ENCODE results near the gene UBXN4.

The UBXN4 gene

DNA sequence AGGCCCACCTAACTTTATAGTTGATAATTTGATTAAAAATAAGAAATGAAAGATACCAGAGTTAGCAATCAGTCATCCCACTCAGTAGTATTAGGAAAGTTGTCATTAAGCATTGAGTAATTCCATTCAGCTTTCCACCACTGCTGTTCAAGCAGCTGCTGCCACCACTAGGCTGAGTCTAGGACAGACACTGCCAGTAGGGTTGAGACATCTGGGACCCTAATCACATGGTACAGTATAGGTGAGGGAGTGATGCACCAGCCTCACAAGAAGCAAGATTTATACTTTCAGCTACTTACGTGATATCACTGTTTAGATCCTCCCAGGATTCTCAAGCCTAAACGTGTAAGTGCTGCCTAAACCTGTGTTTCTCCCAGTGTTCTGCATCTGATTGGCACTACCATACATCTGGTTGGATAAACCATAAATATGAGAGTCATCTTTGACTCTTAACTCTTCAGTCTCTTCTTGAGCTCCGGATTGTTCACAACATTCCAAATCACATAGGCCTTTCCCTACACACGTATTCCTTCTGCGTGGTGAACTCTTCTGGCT lies 3.2 kb downstream of the UBXN4 start:
- Histone ChIP-seq H4K20me1 (ENCODE audit: insufficient read depth, low read length) (peaks cover 46% of the 10 kb centered on the region), H3K9me3 (ENCODE audit: insufficient read depth, low read length) (no peaks in the 10 kb centered on the region), H3K79me2 (ENCODE audit: low read length) (peaks cover 70% of the 10 kb centered on the region), H3K4me1 (ENCODE audit: low read length) (peaks cover 16% of the 10 kb centered on the region), H3K27ac (ENCODE audit: low read length) (no peak overlapping the region), H3K9ac (ENCODE audit: low read length) (no peak overlapping the region), H2AFZ (ENCODE audit: low read depth, low read length) (no peak overlapping the region), H3K4me3 (ENCODE audit: low read length) (no peak overlapping the region), H3K36me3 (replicated peaks; ENCODE audit: low read depth, low read length) (peaks cover 28% of the 10 kb centered on the region), H3K4me2 (ENCODE audit: low read length) (no peak overlapping the region), H3K27me3 (ENCODE audit: low read depth, low read length) (no peaks in the 10 kb centered on the region)
- TF ChIP-seq, protein P1, sequence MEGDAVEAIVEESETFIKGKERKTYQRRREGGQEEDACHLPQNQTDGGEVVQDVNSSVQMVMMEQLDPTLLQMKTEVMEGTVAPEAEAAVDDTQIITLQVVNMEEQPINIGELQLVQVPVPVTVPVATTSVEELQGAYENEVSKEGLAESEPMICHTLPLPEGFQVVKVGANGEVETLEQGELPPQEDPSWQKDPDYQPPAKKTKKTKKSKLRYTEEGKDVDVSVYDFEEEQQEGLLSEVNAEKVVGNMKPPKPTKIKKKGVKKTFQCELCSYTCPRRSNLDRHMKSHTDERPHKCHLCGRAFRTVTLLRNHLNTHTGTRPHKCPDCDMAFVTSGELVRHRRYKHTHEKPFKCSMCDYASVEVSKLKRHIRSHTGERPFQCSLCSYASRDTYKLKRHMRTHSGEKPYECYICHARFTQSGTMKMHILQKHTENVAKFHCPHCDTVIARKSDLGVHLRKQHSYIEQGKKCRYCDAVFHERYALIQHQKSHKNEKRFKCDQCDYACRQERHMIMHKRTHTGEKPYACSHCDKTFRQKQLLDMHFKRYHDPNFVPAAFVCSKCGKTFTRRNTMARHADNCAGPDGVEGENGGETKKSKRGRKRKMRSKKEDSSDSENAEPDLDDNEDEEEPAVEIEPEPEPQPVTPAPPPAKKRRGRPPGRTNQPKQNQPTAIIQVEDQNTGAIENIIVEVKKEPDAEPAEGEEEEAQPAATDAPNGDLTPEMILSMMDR (IDR thresholded peaks at IDR 0.05; ENCODE audit: low read depth, low read length): no peak; the same call in 1 of the 2 replicates
- TF ChIP-seq EZH2phosphoT487 (IDR thresholded peaks at IDR 0.05; ENCODE audit: low read depth): no peak

DNA sequence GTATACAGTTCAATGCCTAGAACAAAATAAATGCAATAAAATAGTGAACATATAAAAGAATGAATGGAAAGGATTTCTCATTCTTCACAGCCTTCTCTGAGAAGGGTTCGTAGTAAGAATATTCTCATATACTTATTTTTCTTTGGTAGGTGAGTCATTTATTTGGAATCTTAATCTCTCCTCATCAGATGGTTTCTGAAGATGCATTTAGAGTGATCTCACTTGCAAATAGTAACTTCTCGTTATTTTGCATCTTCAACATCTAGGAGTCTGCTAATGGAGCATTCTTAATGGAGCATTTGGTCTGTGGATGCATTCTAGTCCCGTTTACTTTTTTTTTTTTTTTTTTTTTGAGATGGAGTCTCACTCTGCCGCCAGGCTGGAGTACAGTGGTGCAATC lies 3.9 kb downstream of the UBXN4 start:
- no peak overlapping the region for H3K9ac ChIP-seq (ENCODE audit: low read length)
- no peaks in the 10 kb centered on the region for H3K27me3 ChIP-seq (ENCODE audit: low read depth, low read length)
- TF ChIP-seq, protein P1 (IDR thresholded peaks at IDR 0.05; ENCODE audit: low read depth, low read length): no peak
- no peak for TF ChIP-seq EZH2phosphoT487 (IDR thresholded peaks at IDR 0.05; ENCODE audit: low read depth)
- H2AFZ ChIP-seq (ENCODE audit: low read depth, low read length): no peak overlapping the region
- H3K79me2 ChIP-seq (ENCODE audit: low read length): peaks cover 73% of the 10 kb centered on the region
- H3K4me2 ChIP-seq (ENCODE audit: low read length): no peak overlapping the region
- peaks cover 46% of the 10 kb centered on the region for H4K20me1 ChIP-seq (ENCODE audit: insufficient read depth, low read length)
- no peak overlapping the region for H3K4me3 ChIP-seq (ENCODE audit: low read length)
- H3K9me3 ChIP-seq (ENCODE audit: insufficient read depth, low read length): no peaks in the 10 kb centered on the region
- peaks cover 16% of the 10 kb centered on the region for H3K4me1 ChIP-seq (ENCODE audit: low read length)
- H3K27ac ChIP-seq (ENCODE audit: low read length): no peak overlapping the region
- peaks cover 33% of the 10 kb centered on the region for H3K36me3 ChIP-seq (replicated peaks; ENCODE audit: low read depth, low read length)

DNA sequence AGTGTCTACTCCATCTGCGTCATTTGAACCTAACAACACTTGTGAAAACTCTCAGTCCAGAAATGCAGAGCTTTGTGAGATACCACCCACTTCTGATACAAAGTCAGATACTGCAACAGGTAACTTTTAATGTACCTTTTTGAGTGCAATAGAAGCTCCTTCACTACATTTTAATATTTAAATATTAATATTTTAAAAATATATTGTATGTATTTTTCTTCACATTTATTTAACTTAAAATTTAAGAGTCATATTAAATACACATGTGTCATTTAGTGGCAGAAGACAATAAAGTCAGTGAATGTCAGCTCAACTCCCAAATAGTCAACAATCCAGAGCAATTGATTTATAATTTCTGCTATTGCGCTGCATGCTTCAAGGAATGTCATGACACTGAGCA lies 13.9 kb downstream of the UBXN4 start:
- H3K79me2 ChIP-seq (ENCODE audit: low read length): 0 out of 2 replicates have a peak, but pooled peaks cover 3% of the 10 kb centered on the region
- peaks cover 66% of the 10 kb centered on the region for H3K36me3 ChIP-seq (replicated peaks; ENCODE audit: low read depth, low read length)
- H3K9ac ChIP-seq (ENCODE audit: low read length): no peak overlapping the region
- H3K27me3 ChIP-seq (ENCODE audit: low read depth, low read length): no peaks in the 10 kb centered on the region
- no peak overlapping the region for H2AFZ ChIP-seq (ENCODE audit: low read depth, low read length)
- no peak overlapping the region for H3K4me3 ChIP-seq (ENCODE audit: low read length)
- no peak for TF ChIP-seq EZH2phosphoT487 (IDR thresholded peaks at IDR 0.05; ENCODE audit: low read depth)
- TF ChIP-seq, protein P1 (IDR thresholded peaks at IDR 0.05; ENCODE audit: low read depth, low read length): no peak
- H3K9me3 ChIP-seq (ENCODE audit: insufficient read depth, low read length): peaks cover 7% of the 10 kb centered on the region; the same call in 1 of the 2 replicates
- no peak overlapping the region for H3K27ac ChIP-seq (ENCODE audit: low read length)
- H4K20me1 ChIP-seq (ENCODE audit: insufficient read depth, low read length): no peaks in the 10 kb centered on the region
- H3K4me2 ChIP-seq (ENCODE audit: low read length): no peak overlapping the region
- no peaks in the 10 kb centered on the region for H3K4me1 ChIP-seq (ENCODE audit: low read length)

DNA sequence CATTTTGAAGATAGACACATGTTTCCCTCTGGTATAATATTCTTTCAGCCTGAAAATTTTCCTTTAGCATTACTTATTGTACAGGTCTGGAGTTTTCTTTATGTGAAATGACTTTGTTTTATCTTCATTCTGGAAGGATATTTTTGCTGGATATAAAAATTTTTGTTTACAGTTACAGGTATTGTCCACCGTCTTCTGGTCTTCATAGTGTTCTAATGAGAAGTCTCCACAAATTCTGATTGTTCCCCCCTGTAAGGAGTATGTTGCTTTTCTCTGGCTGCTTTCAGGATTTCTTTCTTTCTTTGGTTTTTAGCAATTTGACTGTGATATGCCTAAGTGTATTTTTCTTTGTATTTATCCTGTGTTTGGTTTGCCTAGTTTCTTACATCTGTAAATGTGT lies 15.0 kb downstream of the UBXN4 start:
- H3K27ac ChIP-seq (ENCODE audit: low read length): no peak overlapping the region
- peaks cover 70% of the 10 kb centered on the region for H3K36me3 ChIP-seq (replicated peaks; ENCODE audit: low read depth, low read length)
- no peak overlapping the region for H3K9ac ChIP-seq (ENCODE audit: low read length)
- no peaks in the 10 kb centered on the region for H3K4me1 ChIP-seq (ENCODE audit: low read length)
- 0 out of 2 replicates have a peak, but pooled peaks cover 3% of the 10 kb centered on the region for H3K79me2 ChIP-seq (ENCODE audit: low read length)
- no peak for TF ChIP-seq EZH2phosphoT487 (IDR thresholded peaks at IDR 0.05; ENCODE audit: low read depth)
- TF ChIP-seq, protein P1 (IDR thresholded peaks at IDR 0.05; ENCODE audit: low read depth, low read length): no peak
- H4K20me1 ChIP-seq (ENCODE audit: insufficient read depth, low read length): no peaks in the 10 kb centered on the region
- peaks cover 7% of the 10 kb centered on the region; the same call in 1 of the 2 replicates for H3K9me3 ChIP-seq (ENCODE audit: insufficient read depth, low read length)
- H3K27me3 ChIP-seq (ENCODE audit: low read depth, low read length): no peaks in the 10 kb centered on the region
- H2AFZ ChIP-seq (ENCODE audit: low read depth, low read length): no peak overlapping the region
- no peak overlapping the region for H3K4me3 ChIP-seq (ENCODE audit: low read length)
- H3K4me2 ChIP-seq (ENCODE audit: low read length): no peak overlapping the region
